Activated CD8-positive, alpha-beta memory T cell treated with anti-CD3 and anti-CD28 coated beads for 36 hours (primary cell): Measurements from ENCODE around the gene HSPA1B. TPM values are rescaled to one million over a fixed set of nuclear protein-coding genes. Genes with fewer than 3 reads are reported as not detected.
"Not testable (repeated sequence)": the region's sequence is repeated elsewhere in the genome, so short reads cannot be mapped to it uniquely, and the experiment has no call there.

Experiments used
- CTCF ChIA-PET: fragments of 350-600 bp; sonication (Branson Sonifier 250); formaldehyde crosslinking; loops from one replicate; lab custom pipeline; 2021; ENCODE audit warnings: antibody characterized with exemption; lab: Charles Lee
- POLR2A ChIA-PET: fragments of 350-600 bp; sonication (Branson Sonifier 250); formaldehyde crosslinking; loops from one replicate; lab custom pipeline; 2021; ENCODE audit warnings: antibody characterized with exemption; lab: Charles Lee
- total RNA-seq, 2 experiments: library from RNA; stranded (reverse); gene quantifications; one replicate each; pipeline ENCODE4 v1.2.3, GENCODE V29; 2021

The HSPA1B gene
- total RNA-seq, result 10 to 100 TPM; 82.6 to 86.9 TPM

DNA sequence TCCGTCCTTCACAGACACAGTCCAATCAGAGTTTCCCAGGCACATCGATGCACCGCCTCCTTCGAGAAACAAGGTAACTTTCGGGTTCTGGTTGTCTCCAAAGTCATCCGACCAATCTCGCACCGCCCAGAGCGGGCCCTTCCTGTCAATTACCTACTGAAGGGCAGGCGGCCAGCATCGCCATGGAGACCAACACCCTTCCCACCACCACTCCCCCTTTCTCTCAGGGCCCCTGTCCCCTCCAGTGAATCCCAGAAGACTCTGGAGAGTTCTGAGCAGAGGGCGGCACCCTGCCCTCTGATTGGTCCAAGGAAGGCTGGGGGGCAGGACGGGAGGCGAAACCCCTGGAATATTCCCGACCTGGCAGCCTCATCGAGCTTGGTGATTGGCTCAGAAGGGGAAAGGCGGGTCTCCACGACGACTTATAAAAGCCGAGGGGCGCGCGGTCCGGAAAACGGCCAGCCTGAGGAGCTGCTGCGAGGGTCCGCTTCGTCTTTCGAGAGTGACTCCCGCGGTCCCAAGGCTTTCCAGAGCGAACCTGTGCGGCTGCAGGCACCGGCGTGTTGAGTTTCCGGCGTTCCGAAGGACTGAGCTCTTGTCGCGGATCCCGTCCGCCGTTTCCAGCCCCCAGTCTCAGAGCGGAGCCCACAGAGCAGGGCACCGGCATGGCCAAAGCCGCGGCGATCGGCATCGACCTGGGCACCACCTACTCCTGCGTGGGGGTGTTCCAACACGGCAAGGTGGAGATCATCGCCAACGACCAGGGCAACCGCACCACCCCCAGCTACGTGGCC lies at the start of gene HSPA1B:
Gene HSPA1B, plus strand, starts transcription at position 453 of the 794 bp plus-strand sequence. Its CDS starts 213 bp downstream, at position 666.
- POLR2A ChIA-PET, result interaction anchor here (0.6 to 2.6 kb wide), 14 partner anchors 13 to 330 kb away, joined by 3 to 12 read pairs (median 3); partner anchors contain the start of genes ABHD16A, BAG6, HSPA1A and HSPA1L
- CTCF ChIA-PET, result interaction anchor here (0.9 to 2.1 kb wide), 9 partner anchors 10 to 124 kb away, joined by 3 to 8 read pairs (median 4); partner anchors contain the start of genes ABHD16A, DDAH2, HSPA1A and HSPA1L

DNA sequence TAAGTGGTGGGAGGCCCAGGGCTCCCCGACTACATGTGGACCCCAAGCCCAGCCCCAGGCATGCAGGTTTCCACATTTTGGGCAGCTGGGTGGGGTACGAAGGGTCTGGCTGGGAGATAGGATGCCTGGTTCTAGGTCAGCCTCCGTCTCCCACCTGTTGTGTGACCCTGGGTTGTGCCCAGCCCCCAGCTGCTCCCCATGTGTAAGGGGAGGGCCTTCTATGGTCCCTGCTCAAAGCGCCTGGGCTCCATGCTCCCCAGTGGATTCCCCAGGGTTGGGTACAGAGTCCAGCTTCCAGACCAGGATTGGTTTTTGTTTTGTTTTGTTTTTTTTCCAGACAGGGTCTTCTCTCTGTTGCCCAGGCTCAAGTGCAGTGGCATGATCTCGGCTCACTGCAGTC lies 49.3 kb upstream of the HSPA1B start:
- ChIA-PET CTCF (interaction anchor here (1.6 kb wide), 1 partner anchor 13 kb away, joined by 6 read pairs; no protein-coding TSS in a partner anchor), POLR2A (no interaction called here)

DNA sequence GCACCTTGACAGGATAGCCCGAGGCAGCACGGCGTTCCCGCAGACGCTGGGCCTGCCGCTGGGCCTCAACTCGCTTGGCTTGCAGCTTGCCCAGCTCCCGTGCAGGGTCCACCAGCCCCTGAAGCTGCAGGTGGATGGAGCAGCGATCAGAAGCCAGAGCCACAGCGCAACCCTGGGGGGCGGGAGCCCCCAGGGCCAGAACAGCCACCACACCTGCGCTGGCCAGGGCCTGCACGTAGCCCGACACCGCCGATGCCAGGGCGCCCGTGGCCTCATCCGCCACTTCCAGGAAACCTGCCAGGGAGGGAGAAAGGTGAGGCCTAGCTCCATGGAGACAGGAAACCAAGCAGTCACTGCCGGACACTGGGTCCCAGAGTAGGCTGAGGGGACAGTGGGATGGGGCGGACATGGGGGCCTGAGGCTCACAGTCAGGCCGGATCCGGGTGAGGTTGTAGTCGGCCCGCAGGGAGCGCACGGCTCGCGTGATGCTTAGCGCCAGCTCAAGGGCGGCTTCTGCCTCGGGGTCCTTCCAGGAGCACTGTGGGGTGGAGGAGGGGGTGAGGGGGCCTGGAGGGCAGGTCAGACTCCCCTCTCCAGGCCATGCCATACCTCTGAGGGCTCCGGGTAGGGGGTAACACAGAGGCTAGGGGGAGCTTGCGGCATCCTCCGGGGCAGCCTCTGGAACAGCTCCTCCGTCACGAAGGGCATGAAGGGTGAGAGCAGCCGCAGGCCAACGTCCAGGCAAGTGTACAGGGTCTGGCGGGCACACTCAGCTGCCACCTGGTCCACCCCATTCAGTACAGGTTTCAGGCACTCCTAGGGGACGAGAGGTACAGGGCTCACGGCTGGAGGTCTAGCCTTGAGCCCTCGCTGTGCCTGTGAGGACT lies 48.3 kb upstream of the HSPA1B start:
- ChIA-PET POLR2A (interaction anchor here (0.6 kb wide), 1 partner anchor 10 kb away, joined by 3 read pairs; no protein-coding TSS in a partner anchor), CTCF (no interaction called here)

DNA sequence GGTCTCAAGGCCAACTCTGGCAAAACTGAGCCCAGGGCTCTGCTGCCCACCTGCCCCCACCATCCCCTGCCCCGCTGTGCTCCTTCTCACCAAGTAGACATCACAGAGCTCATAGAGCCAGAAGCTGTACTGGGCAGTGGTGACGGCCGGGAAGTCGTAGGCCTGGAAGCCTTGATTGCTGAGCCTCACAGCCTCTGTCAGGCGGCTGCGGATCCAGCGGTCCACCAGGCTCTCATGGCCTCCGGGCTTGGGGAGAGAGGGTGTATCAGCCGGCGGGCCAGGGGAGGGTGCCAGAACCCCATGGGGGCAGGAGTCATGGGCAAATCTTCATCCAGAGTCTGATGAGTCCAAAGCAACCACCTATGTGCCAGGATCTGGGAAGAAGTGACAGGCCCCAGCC lies 47.6 kb upstream of the HSPA1B start:
- ChIA-PET CTCF (interaction anchor here (1.0 kb wide), 1 partner anchor 77 kb away, joined by 3 read pairs; the partner anchor contains the start of gene ABHD16A), POLR2A (no interaction called here)

DNA sequence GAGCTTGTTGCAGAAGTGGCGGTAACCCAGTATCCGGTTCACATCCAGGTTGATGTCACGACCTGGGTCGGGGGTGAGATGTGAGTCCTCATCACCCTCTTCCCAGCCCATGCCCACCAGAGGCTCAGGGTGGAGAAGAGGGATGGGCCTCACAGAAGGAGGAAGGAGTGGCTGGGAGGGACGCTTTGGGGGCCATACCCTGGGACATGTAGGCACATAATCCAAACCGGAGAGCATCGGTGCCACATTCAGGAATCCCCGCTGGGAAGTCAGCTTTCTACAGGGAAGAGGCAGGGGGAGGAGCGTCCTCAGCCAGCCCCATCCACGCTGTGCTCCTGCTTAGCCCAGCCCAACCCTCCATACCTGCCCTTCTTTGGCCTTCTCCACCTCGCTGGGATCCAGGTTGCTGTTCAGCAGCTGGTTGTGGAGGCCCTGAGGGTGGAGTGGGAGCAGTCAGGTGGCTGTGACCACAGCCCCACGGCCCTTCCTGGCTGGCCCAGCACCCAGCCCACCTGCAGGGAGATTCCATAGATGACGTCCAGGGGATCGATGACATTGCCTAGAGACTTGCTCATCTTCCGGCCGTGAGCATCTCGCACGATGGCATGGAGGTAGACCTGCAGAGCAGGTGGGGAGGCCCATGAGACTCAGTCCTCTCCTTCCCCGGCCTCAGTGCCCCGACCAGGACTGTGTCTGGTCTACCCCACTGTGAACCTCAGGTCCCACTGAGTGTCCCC lies 46.9 kb upstream of the HSPA1B start:
- POLR2A ChIA-PET, result interaction anchor here (0.5 kb wide), 1 partner anchor 49 kb away, joined by 4 read pairs; no protein-coding TSS in a partner anchor
- CTCF ChIA-PET, result interaction anchor here (1.0 kb wide), 3 partner anchors 11 to 78 kb away, joined by 3 to 4 read pairs (median 4); partner anchors contain the start of gene ABHD16A

DNA sequence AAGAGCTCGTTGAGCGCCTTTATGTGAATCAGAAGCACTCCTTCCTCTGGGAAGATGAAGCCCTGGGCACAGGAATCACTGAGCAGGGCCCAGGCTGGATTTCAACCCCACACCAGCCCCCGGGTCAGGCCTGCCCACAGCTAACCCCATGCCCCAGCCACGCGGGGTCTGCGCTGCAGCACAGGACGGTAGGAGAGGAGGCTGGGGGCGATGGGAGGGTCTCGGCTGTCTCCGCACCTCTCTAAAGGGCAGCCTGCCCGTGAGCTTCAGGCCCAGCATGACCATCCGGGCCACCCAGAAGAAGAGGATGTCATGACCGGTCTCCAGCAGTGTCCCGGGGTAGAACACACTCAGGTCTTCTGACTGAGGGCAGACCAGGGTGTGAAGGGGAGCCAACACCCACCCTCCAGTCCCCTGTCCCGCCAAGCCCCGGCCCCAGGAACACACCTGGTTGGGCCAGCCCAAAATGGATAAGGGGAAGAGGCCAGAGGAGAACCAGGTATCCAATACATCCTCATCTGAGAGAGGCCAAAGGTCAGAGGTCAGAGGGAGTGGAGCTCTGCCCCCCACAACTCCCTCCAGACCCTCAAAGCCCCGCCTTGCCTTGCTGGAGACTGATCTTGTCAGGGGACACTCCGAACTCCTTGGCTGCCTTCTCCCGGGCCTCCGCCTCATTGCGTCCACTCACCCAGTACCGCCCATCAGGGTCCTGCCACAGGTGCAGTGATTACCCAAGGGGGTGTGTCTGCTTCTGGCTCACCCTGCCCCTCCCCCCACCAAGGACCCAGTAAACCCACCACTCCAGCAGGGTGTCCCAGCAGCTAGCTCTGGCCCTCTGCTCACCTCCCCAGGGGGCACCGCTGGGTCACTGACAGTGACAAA lies 46.1 kb upstream of the HSPA1B start:
- POLR2A ChIA-PET, result interaction anchor here (0.5 kb wide), 1 partner anchor 48 kb away, joined by 4 read pairs; no protein-coding TSS in a partner anchor
- CTCF ChIA-PET, result interaction anchor here (1.0 kb wide), 3 partner anchors 10 to 79 kb away, joined by 3 to 4 read pairs (median 4); partner anchors contain the start of gene ABHD16A

DNA sequence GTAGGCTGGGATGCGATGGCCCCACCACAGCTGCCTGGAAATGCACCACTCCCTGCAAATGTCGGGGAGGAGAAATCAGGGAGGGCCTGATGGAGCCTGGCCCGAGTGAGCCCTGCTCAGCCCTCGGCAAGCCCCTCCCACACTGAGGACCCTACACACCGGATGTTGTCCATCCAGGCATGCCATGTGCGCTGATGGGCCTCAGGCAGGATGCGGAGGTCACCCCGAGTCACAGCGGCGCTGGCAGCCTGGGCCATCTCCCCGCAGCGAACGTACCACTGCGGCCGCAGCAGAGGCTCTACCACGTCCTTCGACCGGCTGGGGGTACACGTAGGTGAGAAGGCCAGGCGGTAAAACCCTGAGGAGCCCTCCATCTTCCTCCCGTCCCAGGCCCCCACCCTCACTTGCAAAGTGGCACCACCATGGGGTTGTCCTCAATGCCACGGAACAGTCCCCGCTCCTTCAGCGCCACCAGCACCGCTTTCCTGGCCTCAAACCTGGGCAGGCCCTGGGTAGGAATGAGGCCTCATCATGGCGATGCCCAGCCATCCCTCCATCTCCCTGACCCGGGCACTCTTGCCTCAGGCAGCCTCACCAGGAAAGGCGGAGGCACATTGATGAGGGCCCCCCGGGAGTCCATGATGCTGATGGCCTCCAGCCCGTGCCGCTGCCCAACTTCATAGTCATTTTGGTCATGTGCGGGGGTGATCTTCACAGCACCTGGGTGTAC lies 45.2 kb upstream of the HSPA1B start:
- ChIA-PET POLR2A (no interaction called here), CTCF (interaction anchor here (1.0 kb wide), 1 partner anchor 9 kb away, joined by 4 read pairs; no protein-coding TSS in a partner anchor)

DNA sequence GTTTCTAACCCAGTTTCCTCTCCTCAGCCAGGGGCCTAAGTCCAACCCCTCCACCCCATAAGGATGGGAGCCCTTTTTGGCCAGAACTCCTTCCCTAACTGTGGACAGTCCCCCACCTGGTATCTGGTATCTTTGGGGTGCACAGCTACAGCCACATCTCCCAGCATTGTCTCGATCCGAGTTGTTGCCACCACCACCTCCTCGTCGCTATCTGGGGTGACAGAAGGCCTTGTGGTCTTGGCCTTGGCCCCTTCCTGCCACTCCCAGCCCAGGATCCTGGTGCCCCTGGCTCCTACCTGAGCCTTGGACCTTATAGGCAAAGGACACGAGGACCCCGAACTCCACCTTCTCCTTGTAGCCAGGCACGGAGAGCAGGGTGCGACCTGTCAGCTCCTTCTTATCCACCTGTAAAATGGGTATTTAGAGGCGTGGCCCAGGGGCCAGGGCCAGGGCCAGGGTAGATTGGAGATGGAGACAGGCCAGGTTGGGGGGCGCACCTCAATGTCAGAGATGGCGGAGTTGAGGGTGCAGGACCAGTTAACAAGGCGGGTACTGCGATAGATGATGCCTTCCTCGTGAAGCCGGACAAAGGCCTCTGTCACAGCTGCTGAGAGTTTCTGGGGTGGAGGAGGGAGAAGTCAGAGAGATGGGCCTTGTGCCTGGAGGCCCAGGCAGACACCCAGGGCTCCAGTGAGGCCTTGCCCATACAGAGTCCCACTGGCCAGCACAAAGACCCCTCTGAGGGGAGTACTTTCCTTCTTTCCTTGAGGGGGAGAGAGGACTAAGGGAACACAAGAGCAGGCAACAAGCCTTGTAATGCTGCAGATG lies 43.2 kb upstream of the HSPA1B start:
- CTCF ChIA-PET, result interaction anchor here (0.6 to 1.0 kb wide), 2 partner anchors 15 to 102 kb away, joined by 3 read pairs; no protein-coding TSS in a partner anchor

DNA sequence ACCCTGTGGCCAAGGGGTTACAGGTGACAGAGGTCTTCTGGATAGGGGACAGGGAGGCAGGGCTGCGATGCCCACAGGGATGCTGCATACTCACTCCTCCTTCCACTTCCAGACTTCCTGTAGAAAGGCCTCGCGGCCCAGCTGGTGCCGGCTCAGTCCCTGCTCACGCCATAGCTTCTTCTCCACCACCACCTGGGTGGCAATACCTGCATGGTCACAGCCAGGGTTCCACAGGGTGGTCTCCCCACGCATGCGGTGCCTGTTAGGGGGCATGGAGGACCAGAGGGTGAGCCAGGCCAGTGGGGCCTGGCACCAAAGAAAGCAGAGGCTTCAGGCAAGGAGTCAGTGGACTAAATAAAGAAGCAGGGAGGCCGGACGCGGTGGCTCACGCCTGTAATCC lies 42.1 kb upstream of the HSPA1B start:
- POLR2A ChIA-PET, result interaction anchor here (0.6 kb wide), 1 partner anchor 112 kb away, joined by 4 read pairs; no protein-coding TSS in a partner anchor

More for the DNA sequence above, 43.2 kb upstream of the HSPA1B start:
- POLR2A ChIA-PET, result interaction anchor here (0.7 kb wide), 1 partner anchor 67 kb away, joined by 5 read pairs; no protein-coding TSS in a partner anchor

DNA sequence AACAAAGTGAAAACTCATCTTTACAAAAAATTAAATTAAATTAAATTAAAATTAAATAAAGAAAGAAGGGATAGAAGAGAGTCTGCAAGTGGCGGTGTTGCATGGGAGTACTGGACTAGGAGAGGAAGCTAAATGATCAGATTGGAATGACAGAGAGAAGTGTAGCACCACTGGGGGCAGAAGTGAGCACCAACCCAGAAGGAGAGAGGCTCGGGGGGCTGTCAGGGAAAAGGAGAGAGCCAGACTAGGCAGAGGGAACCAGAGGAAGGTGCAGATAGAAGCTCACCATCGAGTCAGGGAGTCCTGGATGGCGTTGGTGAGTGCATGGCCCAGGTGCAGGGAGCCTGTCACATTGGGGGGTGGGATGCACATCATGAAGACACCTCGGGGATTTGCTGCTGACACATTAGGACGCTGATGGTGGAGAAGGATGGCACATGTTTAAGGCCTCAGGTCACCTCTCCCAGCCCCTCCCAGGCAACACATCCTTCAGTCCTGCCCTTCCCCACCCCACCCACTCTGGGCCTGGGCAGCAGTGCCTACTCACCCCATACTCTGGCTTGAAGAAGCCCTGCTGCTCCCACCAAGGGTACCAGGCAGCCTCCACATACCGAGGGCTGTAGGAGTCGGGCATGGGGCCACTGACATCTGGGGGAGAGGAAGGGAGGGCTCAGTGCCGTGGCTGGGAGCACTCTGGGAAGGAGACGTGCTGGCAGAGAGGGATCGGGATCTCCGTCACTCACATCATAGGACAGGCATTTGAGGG lies 36.0 kb upstream of the HSPA1B start:
- CTCF ChIA-PET, result interaction anchor here (0.6 to 2.4 kb wide), 12 partner anchors 10 to 584 kb away, joined by 3 to 8 read pairs (median 3); partner anchors contain the start of genes DDAH2 and VWA7
- POLR2A ChIA-PET, result interaction anchor here (0.6 to 1.0 kb wide), 2 partner anchors 22 to 39 kb away, joined by 3 to 6 read pairs; no protein-coding TSS in a partner anchor

More for the DNA sequence above, 42.1 kb upstream of the HSPA1B start:
- CTCF ChIA-PET, result interaction anchor here (0.6 kb wide), 2 partner anchors 15 to 135 kb away, joined by 3 to 7 read pairs; no protein-coding TSS in a partner anchor

DNA sequence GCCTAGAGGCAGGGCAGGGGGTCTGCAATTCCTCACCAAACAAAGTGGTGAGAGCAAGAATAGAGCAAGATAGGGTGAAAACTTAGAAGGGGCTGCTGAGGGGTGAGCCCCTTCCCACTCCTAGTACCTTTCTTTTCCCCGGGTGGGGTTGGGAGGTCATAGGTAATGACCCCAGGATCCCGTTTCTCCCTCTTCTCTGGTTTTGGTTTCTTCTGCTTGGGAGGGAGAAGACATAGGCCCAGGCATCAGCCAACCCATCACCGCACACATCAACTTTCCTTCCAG lies 35.5 kb upstream of the HSPA1B start:
- POLR2A ChIA-PET, result interaction anchor here (1.0 kb wide), 1 partner anchor 22 kb away, joined by 3 read pairs; no protein-coding TSS in a partner anchor

DNA sequence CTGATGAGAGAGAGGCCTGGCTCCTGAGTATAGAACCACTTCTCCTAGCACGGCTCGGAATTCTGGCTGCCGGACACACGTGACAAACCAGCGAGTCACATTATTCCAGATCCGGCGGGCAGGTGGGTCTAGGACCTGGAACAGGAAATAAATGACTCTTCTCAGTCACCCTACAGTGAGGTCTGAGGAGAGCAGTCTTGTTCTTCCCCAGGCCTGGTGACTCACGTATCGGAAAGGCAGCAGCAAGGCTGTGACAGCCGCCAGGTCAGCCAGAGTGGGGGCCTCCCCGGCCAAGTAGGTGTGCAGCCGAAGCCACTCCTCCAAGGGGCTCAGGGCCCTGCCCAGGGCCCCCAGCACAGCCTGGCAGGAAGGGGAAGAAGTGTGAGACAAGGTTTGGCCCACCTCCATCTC lies 34.8 kb upstream of the HSPA1B start:
- ChIA-PET POLR2A (interaction anchor here (1.0 kb wide), 1 partner anchor 21 kb away, joined by 3 read pairs; no protein-coding TSS in a partner anchor), CTCF (no interaction called here)

More for the DNA sequence above, 35.5 kb upstream of the HSPA1B start:
- CTCF ChIA-PET, result interaction anchor here (1.1 kb wide), 2 partner anchors 11 to 17 kb away, joined by 3 to 4 read pairs; no protein-coding TSS in a partner anchor

DNA sequence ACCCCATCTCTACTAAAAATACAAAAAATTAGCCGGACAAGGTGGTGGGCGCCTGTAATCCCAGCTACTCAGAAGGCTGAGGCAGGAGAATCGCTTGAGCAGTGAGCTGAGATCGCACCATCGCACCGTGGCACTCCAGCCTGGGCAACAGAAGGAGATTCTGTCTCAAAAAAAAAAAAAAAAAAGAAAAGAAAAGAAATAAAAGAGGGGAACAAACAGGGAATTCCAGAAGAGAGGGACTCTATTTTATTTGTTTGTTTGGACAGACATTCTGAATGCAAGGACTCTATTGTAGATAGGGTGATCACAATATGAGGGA lies 33.7 kb upstream of the HSPA1B start:
- POLR2A ChIA-PET, CTCF ChIA-PET: not testable (repeated sequence)

DNA sequence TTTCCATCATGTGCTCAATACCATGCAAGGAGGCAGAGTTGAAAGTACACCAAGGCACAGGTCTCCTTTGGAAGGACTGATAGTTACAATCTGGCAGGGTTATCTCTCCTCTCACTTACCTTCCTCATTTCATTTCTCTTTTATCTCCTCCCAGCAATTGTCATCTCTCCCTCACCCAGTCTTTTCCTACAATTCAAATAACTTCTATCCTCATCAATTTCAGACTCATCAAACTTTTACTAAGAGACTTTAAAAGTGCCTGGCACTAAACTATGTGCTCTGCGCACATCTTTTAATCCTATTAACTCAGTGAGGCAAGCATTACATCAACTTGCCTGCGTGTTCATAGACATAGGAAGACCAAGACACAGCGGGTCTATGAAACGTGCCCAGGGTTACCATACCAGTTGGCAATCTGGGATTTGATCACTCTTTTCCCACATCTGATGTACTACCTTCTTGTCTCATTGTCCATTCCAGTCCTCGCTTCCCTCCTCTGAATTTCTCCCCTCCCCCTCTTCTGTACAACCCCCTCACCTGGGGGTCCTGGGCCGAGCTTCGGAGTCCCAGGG lies 33.2 kb upstream of the HSPA1B start:
- ChIA-PET POLR2A (interaction anchor here (0.5 to 2.9 kb wide), 3 partner anchors 12 to 40 kb away, joined by 3 to 20 read pairs (median 9); partner anchors contain the start of gene LSM2), CTCF (interaction anchor here (1.5 to 2.1 kb wide), 3 partner anchors 12 to 41 kb away, joined by 5 to 10 read pairs (median 6); partner anchors contain the start of gene LSM2)
